HepG2 (cell line): ENCODE results near the gene CLDND2. TPM values are rescaled to one million over a fixed set of nuclear protein-coding genes. Genes with fewer than 3 reads are reported as not detected.

Experiments used
- ADNP ChIP-seq: sonication (generic); formaldehyde crosslinking; IDR thresholded peaks from 2 replicates; pipeline ENCODE4 v1.4.0; 2020; ENCODE audit warnings: missing genetic modification reagents
- ATF7 ChIP-seq, 2 experiments: fragments of 450-650 bp in 1 of 2; sonication (generic) in 1 of 2; formaldehyde crosslinking in 1 of 2; IDR thresholded peaks; 2 replicates each; pipeline versions ENCODE4 v1.4.0 to v1.6.1; 2016 to 2020; ENCODE audit warnings: antibody characterized with exemption in 1 of 2, mild to moderate bottlenecking in 1 of 2, missing genetic modification reagents in 1 of 2
- ATRX ChIP-seq: sonication (generic); formaldehyde crosslinking; IDR thresholded peaks from 2 replicates; pipeline ENCODE4 v1.4.0; 2020; ENCODE audit warnings: missing genetic modification reagents, borderline replicate concordance
- GATA4 ChIP-seq: sonication (generic); IDR thresholded peaks from 2 replicates; pipeline ENCODE4 v1.6.1; 2016; ENCODE audit warnings: antibody characterized with exemption, low read depth, borderline replicate concordance
- HMG20A ChIP-seq: IDR thresholded peaks from 2 replicates; pipeline ENCODE4 v1.6.1; 2016; ENCODE audit warnings: borderline replicate concordance
- JARID2 ChIP-seq: sonication (generic); formaldehyde crosslinking; IDR thresholded peaks from 2 replicates; pipeline ENCODE4 v1.8.1; 2023; ENCODE audit warnings: missing genetic modification reagents, inconsistent platforms; ENCODE audit not compliant: insufficient replicate concordance
- KLF13 ChIP-seq: sonication (generic); formaldehyde crosslinking; IDR thresholded peaks from 2 replicates; pipeline ENCODE4 v1.4.0; 2020; ENCODE audit warnings: mild to moderate bottlenecking, missing genetic modification reagents
- MNT ChIP-seq: fragments of 450-650 bp; IDR thresholded peaks from 2 replicates; pipeline ENCODE4 v1.6.1; 2016
- PATZ1 ChIP-seq: sonication (generic); formaldehyde crosslinking; IDR thresholded peaks from 2 replicates; pipeline ENCODE4 v1.4.0; 2020; ENCODE audit warnings: missing genetic modification reagents
- SATB2 ChIP-seq: sonication (generic); formaldehyde crosslinking; IDR thresholded peaks from 2 replicates; pipeline ENCODE4 v1.5.0; 2020; ENCODE audit warnings: missing genetic modification reagents
- ZNF12 ChIP-seq: sonication (generic); formaldehyde crosslinking; IDR thresholded peaks from 2 replicates; pipeline ENCODE4 v1.5.0; 2020; ENCODE audit warnings: missing genetic modification reagents
- ZNF275 ChIP-seq: sonication (generic); formaldehyde crosslinking; IDR thresholded peaks from 2 replicates; pipeline ENCODE4 v1.8.0; 2022; ENCODE audit warnings: missing genetic modification reagents, mild to moderate bottlenecking, inconsistent platforms, borderline replicate concordance
- ZNF329 ChIP-seq: sonication (generic); formaldehyde crosslinking; IDR thresholded peaks from 2 replicates; pipeline ENCODE4 v1.9.0; 2021; ENCODE audit warnings: low read depth, mild to moderate bottlenecking, missing genetic modification reagents
- ZNF331 ChIP-seq: sonication (generic); formaldehyde crosslinking; IDR thresholded peaks from 2 replicates; pipeline ENCODE4 v1.4.0; 2020; ENCODE audit warnings: missing genetic modification reagents
- ZNF589 ChIP-seq: sonication (generic); formaldehyde crosslinking; conservative IDR thresholded peaks from 2 replicates; pipeline ENCODE4 v1.8.0; 2022; ENCODE audit warnings: mild to moderate bottlenecking, moderate library complexity, missing genetic modification reagents
- ZNF674 ChIP-seq: sonication (generic); formaldehyde crosslinking; IDR thresholded peaks from 2 replicates; pipeline ENCODE4 v1.5.0; 2020; ENCODE audit warnings: low read depth, mild to moderate bottlenecking, missing genetic modification reagents
- ZNF766 ChIP-seq: sonication (generic); formaldehyde crosslinking; IDR thresholded peaks from 2 replicates; pipeline ENCODE4 v1.5.0; 2020; ENCODE audit warnings: missing genetic modification reagents, borderline replicate concordance
- ZSCAN21 ChIP-seq: sonication (generic); formaldehyde crosslinking; IDR thresholded peaks from 2 replicates; pipeline ENCODE4 v1.8.0; 2022; ENCODE audit warnings: mild to moderate bottlenecking, missing genetic modification reagents, moderate library complexity, borderline replicate concordance
- ZZZ3 ChIP-seq: sonication (generic); formaldehyde crosslinking; IDR thresholded peaks from 2 replicates; pipeline ENCODE4 v1.4.0; 2020; ENCODE audit warnings: missing genetic modification reagents, mild to moderate bottlenecking, borderline replicate concordance
- polyA plus RNA-seq, 8 experiments: library from polyadenylated mRNA; depleted of rRNA in 3 of 8; stranded (reverse) in 7 of 8; unstranded in 1 of 8; fragments of >200 nt; fragmentation: Illumina TruSeq in 4 of 8; extraction: Trizol in 4 of 8; gene quantifications; 2 replicates each; pipeline versions ENCODE4 v1.2.1 to v1.2.3, GENCODE V29; 2011 to 2016; ENCODE audit warnings: low read depth in 4 of 8, missing spikeins in 1 of 8, mixed read lengths in 1 of 8; ENCODE audit not compliant: insufficient read depth in 1 of 8
- total RNA-seq, 5 experiments: library from RNA; depleted of rRNA; stranded (reverse); fragments of >200 nt; fragmentation: Illumina TruSeq; extraction: Trizol; gene quantifications; 2 replicates each; pipeline ENCODE4 v1.2.3, GENCODE V29; 2016; ENCODE audit warnings: low read depth in 1 of 5
- TF ChIP-seq, protein P1 (sequence below): sonication (generic); formaldehyde crosslinking; IDR thresholded peaks from 2 replicates; pipeline ENCODE4 v1.5.0; 2020; ENCODE audit warnings: mild to moderate bottlenecking, missing genetic modification reagents, borderline replicate concordance
- TF ChIP-seq, protein P2 (sequence below): sonication (generic); formaldehyde crosslinking; IDR thresholded peaks from 2 replicates; pipeline ENCODE4 v1.4.0; 2020; ENCODE audit warnings: missing genetic modification reagents; ENCODE audit errors: not compliant biosample characterization

Gene CLDND2
- total and polyA plus RNA-seq, 2 of the 13 experiments (the other 11 are each of a cell fraction or from before 2014, with no cell fraction given), result 0.84 to 1.8 TPM

GRCh38 chr19:51365965-51366388 is 2.8 kb downstream of the CLDND2 start, which contains the start of gene ETFB (continued):
- TF ChIP-seq, protein P1, sequence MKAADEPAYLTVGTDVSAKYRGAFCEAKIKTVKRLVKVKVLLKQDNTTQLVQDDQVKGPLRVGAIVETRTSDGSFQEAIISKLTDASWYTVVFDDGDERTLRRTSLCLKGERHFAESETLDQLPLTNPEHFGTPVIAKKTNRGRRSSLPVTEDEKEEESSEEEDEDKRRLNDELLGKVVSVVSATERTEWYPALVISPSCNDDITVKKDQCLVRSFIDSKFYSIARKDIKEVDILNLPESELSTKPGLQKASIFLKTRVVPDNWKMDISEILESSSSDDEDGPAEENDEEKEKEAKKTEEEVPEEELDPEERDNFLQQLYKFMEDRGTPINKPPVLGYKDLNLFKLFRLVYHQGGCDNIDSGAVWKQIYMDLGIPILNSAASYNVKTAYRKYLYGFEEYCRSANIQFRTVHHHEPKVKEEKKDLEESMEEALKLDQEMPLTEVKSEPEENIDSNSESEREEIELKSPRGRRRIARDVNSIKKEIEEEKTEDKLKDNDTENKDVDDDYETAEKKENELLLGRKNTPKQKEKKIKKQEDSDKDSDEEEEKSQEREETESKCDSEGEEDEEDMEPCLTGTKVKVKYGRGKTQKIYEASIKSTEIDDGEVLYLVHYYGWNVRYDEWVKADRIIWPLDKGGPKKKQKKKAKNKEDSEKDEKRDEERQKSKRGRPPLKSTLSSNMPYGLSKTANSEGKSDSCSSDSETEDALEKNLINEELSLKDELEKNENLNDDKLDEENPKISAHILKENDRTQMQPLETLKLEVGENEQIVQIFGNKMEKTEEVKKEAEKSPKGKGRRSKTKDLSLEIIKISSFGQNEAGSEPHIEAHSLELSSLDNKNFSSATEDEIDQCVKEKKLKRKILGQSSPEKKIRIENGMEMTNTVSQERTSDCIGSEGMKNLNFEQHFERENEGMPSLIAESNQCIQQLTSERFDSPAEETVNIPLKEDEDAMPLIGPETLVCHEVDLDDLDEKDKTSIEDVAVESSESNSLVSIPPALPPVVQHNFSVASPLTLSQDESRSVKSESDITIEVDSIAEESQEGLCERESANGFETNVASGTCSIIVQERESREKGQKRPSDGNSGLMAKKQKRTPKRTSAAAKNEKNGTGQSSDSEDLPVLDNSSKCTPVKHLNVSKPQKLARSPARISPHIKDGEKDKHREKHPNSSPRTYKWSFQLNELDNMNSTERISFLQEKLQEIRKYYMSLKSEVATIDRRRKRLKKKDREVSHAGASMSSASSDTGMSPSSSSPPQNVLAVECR (CRISPR knock-in tag), result 0 out of 2 replicates have a peak, but pooled peaks have one; percentile 26
- TF ChIP-seq PATZ1, result no peak
- no peak for TF ChIP-seq MNT
- TF ChIP-seq ZZZ3 (CRISPR knock-in tag), result no peak
- 0 out of 2 replicates have a peak, but pooled peaks have one; percentile 15 for TF ChIP-seq SATB2 (CRISPR knock-in tag)
- TF ChIP-seq JARID2 (CRISPR knock-in tag), result no peak
- no peak for TF ChIP-seq ADNP (CRISPR knock-in tag)
- TF ChIP-seq ZNF589 (CRISPR knock-in tag), result no peak
- TF ChIP-seq ZNF12, result no peak
- TF ChIP-seq, protein P2, sequence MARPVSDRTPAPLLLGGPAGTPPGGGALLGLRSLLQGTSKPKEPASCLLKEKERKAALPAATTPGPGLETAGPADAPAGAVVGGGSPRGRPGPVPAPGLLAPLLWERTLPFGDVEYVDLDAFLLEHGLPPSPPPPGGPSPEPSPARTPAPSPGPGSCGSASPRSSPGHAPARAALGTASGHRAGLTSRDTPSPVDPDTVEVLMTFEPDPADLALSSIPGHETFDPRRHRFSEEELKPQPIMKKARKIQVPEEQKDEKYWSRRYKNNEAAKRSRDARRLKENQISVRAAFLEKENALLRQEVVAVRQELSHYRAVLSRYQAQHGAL, result no peak
- TF ChIP-seq ATRX, result no peak
- TF ChIP-seq ZNF766 (CRISPR knock-in tag), result no peak
- peak; percentile 25; the same call in 1 of the 2 replicates for TF ChIP-seq GATA4
- TF ChIP-seq ZNF275, result no peak
- no peak for TF ChIP-seq ZSCAN21
- no peak for TF ChIP-seq HMG20A
- TF ChIP-seq ATF7 (IDR thresholded peaks at IDR 0.05), result no peak
- TF ChIP-seq ATF7 (CRISPR knock-in tag; IDR thresholded peaks at IDR 0.05), result no peak
- TF ChIP-seq ZNF331 (CRISPR knock-in tag), result no peak
- TF ChIP-seq ZNF674 (CRISPR knock-in tag), result no peak
- TF ChIP-seq ZNF329 (CRISPR knock-in tag), result no peak
- no peak for TF ChIP-seq KLF13 (CRISPR knock-in tag)
